ENCODE data around the gene PFDN5.
A peak's percentile ranks its signal among the peaks of the same experiment; 100 is the strongest.
"Not testable (repeated sequence)": the region's sequence is repeated elsewhere in the genome, so short reads cannot be mapped to it uniquely, and the experiment has no call there.

Gene PFDN5

DNA sequence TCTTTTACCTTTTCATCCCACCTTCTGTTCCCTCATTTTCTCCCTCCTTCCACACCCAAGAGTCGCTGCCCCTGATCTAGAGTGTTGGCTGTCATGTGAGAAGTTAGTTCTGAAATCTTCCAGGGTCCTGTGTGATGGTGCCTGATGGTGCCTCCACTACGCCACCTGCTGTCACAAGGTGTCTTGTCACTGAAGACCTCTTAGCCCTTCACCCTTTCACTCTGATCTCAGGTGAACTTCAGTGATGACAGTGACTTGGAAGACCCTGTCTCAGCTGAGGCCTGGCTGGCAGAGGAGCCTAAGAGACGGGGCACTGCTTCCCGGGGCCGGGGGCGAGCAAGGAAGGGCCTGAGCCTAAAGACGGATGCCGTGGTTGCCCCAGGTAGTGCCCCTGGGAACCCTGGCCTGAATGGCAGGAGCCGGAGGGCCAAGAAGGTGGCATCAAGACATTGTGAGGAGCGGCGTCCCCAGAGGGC, 7.6 kb upstream of the PFDN5 start:
- peak; percentile 75 for DNase-seq

DNA sequence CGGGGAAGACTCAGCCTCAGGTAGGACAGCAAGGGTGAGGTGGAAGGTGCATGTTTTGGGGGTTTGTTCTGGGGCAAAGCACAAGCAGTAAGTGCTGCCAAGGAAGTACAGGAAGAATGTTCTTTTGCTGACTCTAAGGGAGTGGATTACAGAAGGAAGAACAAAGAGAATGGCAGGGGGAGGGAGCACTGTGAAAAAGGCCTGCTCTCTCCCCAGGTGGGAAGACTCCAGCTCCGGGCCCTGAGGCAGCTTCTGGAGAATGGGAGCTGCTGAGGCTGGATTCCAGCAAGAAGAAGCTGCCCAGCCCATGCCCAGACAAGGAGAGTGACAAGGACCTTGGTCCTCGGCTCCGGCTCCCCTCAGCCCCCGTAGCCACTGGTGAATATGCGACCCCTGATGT, 7.0 kb upstream of the PFDN5 start:
- no peak for DNase-seq

GRCh38 chr12:53289891-53290290, 5.5 kb upstream of the PFDN5 start:
- DNase-seq: no peak

DNA sequence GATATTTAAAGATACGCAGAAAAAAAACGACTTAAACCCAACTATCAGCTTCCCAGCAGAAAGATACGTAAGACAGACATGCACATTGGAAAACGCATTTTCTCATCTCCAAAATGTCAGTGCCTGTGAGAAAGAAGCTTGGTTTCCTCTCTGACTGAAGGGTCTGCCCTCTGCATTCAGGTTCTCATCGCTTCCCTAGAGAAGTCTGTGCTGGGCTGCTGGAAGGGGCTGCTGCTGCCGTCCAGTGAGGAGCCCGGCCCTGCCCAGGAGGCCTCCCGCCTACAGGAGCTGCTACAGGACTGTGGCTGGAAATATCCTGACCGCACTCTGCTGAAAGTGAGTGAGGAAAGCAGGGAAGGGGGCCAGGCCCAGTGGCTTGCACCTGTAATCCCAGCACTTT, 4.7 kb upstream of the PFDN5 start:
- DNase-seq: no peak

- DNase-seq: no peak
These were observed 2.9 kb upstream of the PFDN5 start for GRCh38 chr12:53292426-53292825.

DNA sequence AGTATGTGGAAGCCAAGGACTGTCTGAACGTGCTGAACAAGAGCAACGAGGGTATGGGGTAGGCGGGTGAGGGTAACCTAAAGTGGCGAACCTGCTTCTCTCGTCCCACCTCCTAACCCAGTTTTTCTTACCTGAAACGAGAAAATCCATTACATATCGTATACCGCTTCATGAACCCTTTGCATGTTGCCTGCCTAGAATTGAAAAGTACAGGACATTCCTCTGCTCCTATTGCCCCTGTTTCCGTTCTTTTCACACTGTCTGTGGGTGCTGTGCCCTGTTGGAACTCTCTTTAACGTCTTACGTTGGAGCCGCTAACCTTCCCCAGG, 513 bp downstream of the PFDN5 start:
- no peak for DNase-seq

- DNase-seq: not testable (repeated sequence)
These were observed 1.8 kb downstream of the PFDN5 start for GRCh38 chr12:53297106-53297505.

- DNase-seq: peak; percentile 20
These were observed 2.8 kb downstream of the PFDN5 start for GRCh38 chr12:53298164-53298563.

DNA sequence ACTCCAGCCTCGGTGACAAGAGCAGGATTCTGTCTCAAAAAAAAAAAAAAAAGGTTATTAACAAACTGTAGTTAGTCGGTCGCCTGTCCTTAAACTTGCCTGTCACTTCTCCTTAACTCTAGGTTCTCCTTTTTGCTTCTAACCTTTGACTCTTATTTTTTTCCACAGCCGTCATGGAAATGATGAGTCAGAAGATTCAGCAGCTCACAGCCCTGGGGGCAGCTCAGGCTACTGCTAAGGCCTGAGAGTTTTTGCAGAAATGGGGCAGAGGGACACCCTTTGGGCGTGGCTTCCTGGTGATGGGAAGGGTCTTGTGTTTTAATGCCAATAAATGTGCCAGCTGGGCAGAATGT, 3.7 kb downstream of the PFDN5 start:
- DNase-seq: peak; percentile 61

DNA sequence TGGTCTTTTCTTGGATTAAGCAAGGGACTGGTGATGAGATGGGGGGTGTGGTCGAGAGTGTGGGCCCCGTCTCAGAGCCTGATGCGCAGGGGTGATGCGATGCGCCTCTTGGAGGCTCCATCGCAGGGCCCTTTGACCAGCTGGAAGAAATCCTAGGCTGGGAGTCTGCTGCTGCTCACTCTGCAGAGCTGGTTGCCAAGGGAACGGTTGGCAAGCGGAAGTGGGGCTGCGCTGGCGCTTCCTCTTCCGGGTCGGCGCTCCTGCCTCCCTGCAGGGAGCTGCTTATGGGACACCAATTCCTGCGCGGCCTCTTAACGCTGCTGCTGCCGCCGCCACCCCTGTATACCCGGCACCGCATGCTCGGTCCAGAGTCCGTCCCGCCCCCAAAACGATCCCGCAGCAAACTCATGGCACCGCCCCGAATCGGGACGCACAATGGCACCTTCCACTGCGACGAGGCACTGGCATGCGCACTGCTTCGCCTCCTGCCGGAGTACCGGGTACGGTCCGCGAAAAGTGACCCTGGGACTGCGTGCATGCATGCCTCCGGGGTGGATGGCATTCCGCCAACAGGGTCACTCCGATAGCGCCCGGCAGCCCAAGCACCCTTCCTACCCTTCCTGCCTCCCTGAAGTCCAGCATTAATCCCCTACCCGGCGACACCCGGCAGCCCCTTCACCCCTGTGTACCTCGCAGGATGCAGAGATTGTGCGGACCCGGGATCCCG, 4.3 kb downstream of the PFDN5 start, which contains the start of gene MYG1:
MYG1 (plus strand) TSS at position 242 of the 727 bp plus-strand sequence; CDS start at position 285, 43 bp downstream.
- peak; percentile 87 for DNase-seq

GRCh38 chr12:53300187-53300586, 4.8 kb downstream of the PFDN5 start:
- no peak for DNase-seq

- DNase-seq: no peak
These were observed 7.6 kb downstream of the PFDN5 start for GRCh38 chr12:53302903-53303302.

DNA sequence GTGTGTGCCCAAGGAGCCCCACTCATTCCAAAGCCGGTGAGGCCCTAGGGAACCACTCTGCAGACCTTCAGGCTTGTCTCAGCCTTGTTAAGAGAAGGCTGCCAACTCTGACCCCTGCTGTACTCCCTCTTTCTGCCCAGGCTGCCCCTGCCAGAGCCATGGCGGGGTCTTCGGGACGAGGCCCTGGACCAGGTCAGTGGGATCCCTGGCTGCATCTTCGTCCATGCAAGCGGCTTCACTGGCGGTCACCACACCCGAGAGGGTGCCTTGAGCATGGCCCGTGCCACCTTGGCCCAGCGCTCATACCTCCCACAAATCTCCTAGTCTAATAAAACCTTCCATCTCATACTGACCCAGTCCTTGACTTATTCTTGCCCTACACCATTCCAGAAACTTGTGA, 11.5 kb downstream of the PFDN5 start:
- DNase-seq: no peak

- no peak for DNase-seq
These were observed 12.9 kb downstream of the PFDN5 start for GRCh38 chr12:53308276-53308675.

- DNase-seq: no peak
These were observed 18.7 kb downstream of the PFDN5 start for GRCh38 chr12:53313996-53314395.

DNA sequence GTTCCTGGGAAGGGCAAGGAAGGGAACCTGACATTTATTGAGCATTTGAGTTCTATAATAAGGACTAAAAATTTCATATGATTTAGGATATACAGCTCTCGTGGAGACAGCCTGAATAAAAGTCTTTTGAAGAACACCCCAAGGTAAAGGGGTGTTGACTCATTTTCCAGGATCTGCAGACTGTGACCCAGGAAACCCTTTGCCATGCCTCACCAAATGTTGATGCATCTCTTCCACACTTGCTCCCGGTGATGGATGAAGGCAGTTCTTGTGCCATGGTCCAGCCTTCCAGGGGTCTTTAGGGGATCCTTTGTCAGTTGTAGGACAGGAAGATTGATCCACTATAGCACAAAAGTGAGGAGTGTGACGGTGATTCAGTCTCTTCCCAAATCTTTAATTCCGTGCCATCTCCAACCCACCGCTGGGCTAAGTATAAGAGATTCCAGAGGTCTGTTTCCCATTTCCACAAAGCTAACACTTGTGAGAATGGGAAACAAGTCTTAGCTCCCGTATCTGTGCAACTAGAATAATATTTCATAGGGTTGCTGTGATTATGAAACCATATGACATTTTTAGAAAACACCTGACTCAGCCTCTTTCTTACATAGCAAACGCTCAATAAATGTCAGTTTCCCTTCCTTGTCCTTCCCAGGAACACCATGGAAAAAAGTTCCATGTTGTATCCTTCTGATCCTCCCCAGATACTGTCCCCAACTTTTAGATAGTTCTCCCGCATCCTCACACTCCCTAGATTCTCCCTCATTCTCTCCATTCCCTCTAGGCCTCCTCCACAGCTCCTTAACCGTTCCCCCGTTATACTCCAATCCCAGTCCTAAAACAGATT, 25.2 kb downstream of the PFDN5 start:
- no peak for DNase-seq

GRCh38 chr12:53324113-53324778, 28.9 kb downstream of the PFDN5 start:
- DNase-seq: peak; percentile 51

GRCh38 chr12:53324779-53325510, 29.6 kb downstream of the PFDN5 start:
- DNase-seq: peak; percentile 88

- DNase-seq: no peak
These were observed 30.2 kb downstream of the PFDN5 start for GRCh38 chr12:53325511-53326061.

DNA sequence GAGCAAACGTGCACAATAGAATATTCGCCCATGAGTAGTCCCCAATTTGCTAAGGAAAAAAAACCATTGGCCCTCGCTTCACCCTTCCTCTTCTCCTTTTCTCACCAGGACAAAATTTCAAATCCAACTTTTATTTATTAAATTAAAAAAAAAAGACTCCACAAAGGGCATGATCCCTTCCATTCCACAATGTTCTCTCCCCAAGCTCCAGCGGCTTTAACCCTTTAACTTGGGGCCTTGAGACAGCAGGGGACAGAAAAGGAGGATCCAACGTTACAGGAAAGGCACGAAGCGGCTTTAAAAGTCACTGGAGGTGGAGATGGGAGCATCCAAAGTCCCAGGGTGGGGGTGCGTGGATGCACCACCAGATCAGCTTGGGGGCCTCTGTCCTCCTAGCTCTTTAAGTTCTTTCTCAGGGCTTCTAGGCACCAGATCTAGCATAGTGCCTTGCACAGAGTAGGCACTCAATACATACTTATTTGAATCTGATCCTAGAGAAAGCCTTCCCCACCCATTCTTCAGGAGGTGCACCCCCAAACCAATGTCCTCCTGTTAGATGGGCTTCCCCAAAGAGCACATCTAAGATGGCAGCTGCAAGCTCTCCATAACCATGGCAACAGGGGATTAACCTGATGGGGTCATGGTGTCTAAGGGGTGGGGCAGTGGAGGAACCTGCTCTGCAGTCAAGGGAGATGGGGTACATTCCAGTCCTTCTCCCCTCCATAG, 31.3 kb downstream of the PFDN5 start:
- DNase-seq: no peak

DNA sequence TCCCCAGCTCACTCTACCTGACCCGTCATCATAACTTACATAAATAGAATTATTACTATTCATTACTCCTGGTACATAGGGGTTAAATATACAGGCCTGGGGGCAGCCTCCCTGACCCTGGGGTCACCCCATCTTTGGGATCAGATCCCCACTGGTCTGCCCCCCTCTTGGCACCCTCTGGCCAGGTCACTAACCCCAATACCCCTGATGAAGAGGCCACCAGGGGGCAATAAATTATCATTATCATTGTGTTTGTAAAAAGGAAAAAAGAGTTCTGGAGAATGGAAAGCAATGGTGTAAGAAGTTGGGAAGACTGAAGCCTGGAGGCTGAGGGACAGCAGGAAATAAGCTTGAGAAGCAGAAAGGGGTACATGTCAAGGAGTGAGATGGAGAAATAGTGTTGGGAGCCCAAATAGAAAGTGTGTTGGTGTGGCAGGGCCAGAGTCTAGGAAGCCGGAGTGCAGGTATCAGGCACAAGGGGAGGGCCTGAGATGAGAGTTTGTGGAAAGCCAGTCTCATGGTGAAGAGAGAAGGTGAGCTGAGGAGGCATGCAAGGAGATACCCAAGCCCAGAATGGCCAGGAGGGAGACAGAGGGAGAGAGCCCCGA, 32.2 kb downstream of the PFDN5 start:
- no peak for DNase-seq

GRCh38 chr12:53328043-53328435, 32.7 kb downstream of the PFDN5 start:
- DNase-seq: no peak
